Hematopoietic multipotent progenitor cell (in vitro differentiated cells): ENCODE measurements around the gene PITX2. TPM values are rescaled to one million over a fixed set of nuclear protein-coding genes. Genes with fewer than 3 reads are reported as not detected.
A peak's percentile ranks its signal among the peaks of the same experiment; 100 is the strongest.

Experiments used
- DNase-seq, 3 donors: peaks; one replicate each; pipeline ENCODE4 v3.0.0-alpha.2; 2011 to 2015; ENCODE audit warnings: low read depth in 2 of 3, low spot score in 2 of 3
- total RNA-seq: library from RNA; depleted of rRNA; stranded (reverse); fragments of >200 nt; gene quantifications from one replicate; pipeline ENCODE4 v1.2.3, GENCODE V29; 2012

Gene PITX2
- total RNA-seq, 1 donor = not detected

- peak in 1 of 3 donors; percentile 4 for DNase-seq
Measured at GRCh38 chr4:110624904-110625494, 2.1 kb upstream of the PITX2 start.

- DNase-seq = peak in 2 of 3 donors; percentile 5 to 13
Measured at GRCh38 chr4:110624398-110624780, 1.5 kb upstream of the PITX2 start.

GRCh38 chr4:110623718-110624397 lies 981 bp upstream of the PITX2 start:
- DNase-seq = peak in 1 of 3 donors; percentile 27

DNA sequence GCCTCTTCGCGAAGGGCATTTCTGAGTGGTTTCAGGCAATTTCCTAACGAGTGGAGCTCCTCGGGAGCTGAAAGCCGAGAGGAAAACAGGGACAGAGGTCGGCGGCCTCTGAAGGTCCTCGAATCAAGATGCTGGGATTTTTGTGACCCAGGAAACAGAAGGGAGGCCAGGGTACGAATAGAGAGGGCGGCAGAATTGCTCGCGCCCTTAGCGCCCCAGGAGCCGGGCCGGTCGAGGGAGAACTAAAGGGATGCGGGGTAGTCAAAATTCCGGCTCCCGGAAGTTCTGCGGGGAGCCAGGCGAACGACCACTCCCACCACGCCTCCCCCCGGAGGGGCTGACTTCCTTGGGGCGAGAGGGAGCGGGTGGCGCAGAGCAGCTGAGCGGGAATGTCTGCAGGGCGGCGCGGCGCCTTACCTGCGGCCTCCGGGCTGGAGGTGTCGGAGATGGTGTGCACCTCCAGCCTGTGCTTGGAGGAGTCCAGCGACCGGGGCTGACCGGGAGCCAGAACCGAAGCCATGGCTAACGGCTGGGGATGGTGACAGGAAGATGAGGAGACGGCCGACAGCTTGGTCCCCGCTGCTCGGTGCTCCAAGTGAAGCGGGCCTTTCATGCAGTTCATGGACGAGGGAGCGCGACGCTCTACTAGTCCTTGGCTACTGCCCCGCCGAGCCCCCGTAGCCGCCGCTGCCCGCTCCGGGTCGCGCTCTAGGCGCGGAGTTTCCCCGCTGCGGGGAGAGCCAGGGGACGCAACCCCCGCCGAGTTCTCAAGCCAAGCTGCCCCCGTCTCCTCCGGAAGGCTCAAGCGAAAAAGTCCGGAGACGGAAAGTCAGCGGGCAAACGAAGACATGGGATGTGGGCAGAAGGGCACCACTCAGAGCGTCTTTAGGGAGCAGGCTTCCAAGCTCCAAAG lies 782 bp downstream of the PITX2 start:
- DNase-seq = peak in 2 of 3 donors; percentile 14 to 19

- DNase-seq = no peak
Measured at GRCh38 chr4:110621328-110621812, 1.5 kb downstream of the PITX2 start.

DNA sequence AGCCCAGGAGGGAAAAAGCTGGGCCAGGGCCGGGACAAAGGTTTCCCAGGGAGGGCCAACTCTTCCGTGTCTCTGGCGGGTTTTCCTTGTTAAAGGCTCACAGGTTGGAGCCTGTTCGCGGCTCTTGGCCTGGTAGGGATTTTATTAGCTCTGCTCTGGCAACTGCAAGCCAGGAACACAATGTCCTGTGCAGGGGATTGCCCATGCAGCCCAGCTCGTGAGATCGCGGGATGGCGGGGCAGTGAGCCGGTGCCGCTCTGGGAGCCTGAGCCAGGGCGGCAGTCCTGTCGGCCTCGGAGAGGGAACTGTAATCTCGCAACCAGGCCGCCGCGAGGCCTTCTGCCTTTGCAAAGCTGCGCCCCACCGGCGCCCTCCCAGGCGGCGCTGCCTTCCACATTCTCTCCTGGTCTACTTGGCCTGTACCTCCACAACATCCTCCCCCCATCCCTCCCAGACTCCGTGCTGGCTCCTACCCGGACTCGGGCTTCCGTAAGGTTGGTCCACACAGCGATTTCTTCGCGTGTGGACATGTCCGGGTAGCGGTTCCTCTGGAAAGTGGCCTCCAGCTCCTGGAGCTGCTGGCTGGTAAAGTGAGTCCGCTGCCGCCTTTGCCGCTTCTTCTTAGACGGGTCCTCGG lies 2.1 kb downstream of the PITX2 start:
- peak in 2 of 3 donors; percentile 67 to 75 for DNase-seq

GRCh38 chr4:110620322-110620690 lies 2.6 kb downstream of the PITX2 start:
- peak in 1 of 3 donors; percentile 29 for DNase-seq

- peak in 2 of 3 donors; percentile 14 to 17 for DNase-seq
Measured at GRCh38 chr4:110619463-110620247, 3.2 kb downstream of the PITX2 start.

DNA sequence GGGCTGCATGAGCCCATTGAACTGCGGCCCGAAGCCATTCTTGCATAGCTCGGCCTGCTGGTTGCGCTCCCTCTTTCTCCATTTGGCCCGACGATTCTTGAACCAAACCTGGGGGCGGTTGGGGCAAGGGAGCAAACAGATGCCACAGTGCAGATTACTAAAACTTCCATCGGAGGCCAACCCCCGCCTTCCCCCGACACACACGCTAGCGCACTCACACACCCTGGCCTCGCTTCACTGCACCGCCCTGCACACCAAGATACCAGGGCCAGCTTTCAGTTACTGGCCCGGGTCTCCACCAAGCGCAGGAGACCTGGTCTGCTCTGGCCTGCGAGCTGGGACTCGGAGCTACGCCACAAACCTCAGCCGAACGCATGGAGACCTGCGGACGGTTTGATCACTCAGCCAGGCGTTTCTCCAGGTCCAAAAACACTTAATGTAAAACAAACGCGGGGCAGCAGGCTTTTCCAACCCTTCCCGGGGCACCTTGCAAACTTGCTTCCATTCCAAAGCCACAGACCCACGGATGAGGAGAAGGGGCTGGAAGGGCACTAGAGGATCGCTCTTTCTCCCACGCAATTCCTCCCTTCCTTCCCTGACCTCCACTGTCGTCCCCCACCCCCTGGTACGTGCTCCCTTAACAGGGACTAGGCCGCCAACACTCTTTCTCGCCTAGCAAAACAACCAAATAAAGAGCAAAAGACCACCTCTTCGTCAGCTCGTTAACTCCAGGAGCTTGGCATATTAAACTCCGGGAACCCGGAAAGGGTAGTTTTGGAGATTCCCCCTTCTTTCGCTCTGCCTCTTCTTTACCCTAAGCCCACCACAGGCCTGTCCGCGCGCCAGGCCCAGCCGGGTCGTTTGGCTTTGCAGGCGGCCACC lies 4.1 kb downstream of the PITX2 start:
- DNase-seq = peak in 2 of 3 donors; percentile 1 to 4

GRCh38 chr4:110617646-110618580 lies 5.0 kb downstream of the PITX2 start:
- peak in 2 of 3 donors; percentile 30 to 39 for DNase-seq

DNA sequence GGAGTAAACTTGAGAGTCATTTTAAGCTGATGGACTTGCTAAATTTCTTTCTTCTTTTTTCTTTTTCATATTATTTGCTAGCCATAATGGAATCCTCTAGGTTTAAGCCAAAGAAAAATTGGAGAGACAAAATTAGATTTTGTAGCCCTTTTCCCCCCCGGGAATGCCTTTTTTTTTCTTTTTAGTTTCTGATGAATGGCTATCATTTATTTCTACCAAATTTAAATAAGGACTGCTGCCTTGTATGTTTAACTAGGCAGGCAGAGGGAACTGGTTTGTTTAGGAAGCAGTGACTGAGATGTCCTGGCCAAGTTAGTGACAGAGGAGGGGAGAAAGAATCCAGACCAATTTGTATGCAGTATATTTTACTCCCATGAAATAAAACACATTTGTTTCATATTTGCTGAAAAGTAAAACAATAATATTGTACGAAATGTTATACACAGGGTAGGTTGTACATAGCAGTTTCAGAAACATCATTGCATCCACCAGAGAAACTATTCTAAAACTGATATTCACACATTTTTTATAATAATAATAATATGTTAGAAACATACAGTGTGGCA lies 5.7 kb downstream of the PITX2 start:
- peak in 1 of 3 donors; percentile 20 for DNase-seq

DNA sequence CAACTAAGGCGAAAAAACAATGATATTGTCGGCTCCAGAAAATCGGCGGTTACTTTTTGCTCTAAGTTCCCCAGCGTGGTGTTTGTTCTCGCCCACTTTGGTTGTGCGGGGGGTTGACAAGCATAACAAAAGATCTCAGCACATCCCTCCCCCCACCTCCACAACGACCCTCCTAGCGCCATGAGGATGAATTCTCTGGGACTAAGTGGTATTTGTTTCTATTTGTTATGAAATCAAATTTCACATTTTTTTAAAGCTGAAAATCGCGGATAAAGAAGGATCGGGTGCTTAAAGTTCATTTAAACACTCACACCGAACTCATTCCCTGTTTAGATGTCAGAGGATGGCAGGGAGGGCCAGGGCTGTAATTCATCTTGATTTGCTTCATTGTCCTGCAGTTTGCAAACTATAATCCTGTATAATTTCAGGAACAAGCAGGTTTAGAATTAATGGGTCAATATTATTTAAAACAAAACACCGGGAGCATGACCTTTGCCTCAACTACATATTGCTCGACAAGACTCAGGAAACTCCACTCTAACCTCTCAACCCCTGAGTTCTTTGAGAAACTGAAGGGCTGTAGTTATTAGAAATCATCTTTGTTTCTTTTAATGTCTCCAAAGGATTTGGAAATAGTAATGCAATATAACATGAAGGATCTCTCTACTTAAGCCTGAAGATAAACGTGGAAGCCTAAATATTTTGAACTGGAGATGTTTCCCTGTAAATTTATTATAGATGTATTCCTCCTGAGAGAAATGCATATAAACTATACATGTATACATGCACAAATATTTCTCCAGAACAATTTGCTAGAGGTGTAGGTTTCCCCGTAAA lies 6.4 kb downstream of the PITX2 start:
- DNase-seq = peak in 2 of 3 donors; percentile 40 to 47

GRCh38 chr4:110615353-110616237 lies 7.3 kb downstream of the PITX2 start:
- peak in 2 of 3 donors; percentile 36 to 38 for DNase-seq

DNA sequence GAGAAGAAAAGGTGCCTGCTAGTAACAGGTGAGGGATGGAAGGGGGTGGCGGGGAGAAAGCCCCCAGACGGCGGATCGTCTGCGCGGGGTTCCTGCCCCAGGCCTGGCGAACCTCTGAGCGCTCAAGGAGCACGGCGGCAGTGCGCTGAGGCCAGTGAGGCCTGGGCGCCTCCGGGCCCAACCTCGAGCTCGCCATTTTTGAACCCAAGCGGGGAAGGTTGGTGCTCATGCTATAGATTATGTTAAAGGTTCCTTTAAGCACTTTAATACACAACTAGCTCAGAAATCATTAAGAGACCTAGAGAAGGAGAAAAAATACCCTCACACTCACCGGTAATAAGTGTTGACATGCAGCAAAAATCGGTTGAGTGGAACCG lies 7.9 kb downstream of the PITX2 start:
- DNase-seq = no peak

DNA sequence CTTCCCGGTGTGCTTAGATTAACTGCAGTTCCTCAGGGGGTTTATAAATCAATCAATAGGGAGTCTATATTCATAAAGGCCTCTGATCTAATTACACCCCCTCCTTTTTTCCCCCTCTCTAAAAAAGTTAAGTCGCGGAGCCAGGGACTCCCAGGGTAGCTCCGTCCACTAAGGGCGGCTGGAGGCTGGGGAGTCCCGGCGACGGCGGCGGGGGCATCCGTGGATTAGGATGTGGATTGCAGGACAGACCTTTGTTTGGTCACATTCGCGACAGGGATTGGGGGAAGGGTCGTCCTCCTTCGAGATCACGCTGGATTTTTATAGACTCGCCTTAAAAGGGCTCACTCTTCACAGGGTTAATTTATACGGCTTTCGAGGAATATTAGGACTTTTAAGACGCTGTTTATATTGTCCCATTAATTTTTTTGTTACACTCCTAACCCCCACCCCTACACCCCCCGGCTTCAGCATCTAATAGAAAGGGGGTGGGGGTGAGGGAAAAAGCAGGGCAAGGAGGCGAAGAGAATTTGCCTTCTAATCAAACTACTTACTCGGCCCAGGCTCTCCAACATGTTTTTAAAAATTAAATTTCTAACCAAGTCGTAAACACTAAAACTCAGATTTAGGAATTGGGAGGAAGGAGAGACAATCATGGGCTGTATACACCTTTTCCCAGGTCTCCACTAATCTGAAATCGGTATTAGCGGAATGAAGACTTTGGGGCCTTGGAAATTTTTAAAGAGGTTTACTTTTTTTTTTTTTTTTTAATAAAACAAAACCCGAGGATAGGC lies 8.5 kb downstream of the PITX2 start:
- DNase-seq = peak in 2 of 3 donors; percentile 5 to 14
